ENCODE results near the gene GLRA3.

GRCh38 chr4:174658246-174658645 is 170.8 kb downstream of the GLRA3 start:
- TF ChIP-seq CTCF (IDR thresholded peaks at IDR 0.05) (no peak), EZH2 (IDR thresholded peaks at IDR 0.05) (no peak)

Measured in neural progenitor cell (in vitro differentiated cells).